Superior temporal gyrus (tissue), 1 donor: Measurements from ENCODE around the gene SMIM41.

Source experiments
- DNase-seq: peaks from one replicate; pipeline ENCODE4 v3.0.0-alpha.2; 2016; ENCODE audit errors: extremely low spot score

Gene SMIM41

DNA sequence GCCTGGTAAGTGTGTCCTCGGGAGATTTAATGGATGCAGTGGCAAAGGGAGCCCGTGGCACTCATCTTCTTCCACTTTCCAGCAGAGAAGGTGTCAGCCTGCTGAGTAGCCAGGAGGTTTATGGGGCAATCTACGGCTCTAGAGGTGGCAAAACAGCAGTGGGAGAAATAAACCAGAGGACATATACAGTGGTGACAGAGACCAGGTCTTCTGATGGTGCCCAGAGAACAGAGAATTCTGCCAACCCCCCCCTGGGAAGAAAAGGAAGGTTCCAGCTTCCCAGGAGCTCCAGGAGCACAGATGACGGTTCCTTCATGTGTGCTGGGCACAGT is 43.0 kb downstream of the SMIM41 start:
- no peak for DNase-seq

DNA sequence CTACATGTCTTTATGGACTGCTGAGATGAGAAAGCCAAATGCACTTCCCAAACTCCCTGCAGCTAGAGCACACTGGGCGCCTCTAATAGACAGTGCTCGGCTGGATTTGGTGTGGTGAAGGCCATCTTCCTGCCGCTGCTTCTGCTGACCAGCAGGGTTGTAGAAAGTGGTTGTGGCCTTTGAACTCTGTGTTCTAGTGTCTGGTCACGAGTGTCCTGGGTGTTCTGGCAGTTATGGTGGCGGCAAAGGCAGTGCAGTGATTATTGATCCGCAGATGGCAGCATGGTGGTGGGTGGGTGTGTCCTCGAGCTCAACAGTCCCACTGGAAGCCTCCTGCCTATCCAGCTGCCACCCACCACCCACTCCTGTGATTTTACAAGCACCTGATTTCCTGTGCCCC is 43.4 kb downstream of the SMIM41 start:
- DNase-seq: no peak

DNA sequence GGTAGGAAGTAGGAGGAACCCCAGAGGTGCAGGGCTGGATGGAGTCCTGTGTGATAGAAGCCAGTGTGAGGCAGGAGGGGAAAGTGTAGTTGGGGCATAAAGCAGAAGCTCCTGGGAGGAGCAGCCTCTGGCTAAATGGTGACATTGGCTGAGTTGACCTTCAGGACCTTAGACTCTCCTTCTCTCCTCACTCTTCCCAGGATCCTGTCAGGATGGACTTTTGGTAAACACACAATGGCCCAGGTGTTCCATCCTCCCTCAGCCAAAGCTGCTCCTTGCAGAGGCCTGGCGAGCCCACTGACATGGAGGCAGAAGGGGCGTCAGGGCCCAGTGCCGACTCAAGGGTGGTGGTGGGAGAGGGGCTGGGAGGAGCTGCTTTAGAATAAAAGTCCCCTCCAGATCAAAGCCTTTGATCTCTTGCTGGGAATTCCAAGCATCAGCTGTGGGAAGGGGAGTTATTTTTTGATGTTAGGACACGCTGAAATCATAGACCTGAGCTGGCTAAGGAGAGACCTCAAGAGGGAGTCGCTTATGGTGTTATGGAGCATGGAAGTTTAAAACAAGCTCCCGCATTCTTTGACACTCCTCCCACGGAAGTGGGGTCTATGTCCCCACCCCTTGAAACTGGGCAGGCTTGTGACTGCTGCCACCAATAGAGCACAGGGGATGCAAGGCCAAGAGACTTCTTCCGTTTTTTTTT is 44.1 kb downstream of the SMIM41 start:
- DNase-seq: no peak

DNA sequence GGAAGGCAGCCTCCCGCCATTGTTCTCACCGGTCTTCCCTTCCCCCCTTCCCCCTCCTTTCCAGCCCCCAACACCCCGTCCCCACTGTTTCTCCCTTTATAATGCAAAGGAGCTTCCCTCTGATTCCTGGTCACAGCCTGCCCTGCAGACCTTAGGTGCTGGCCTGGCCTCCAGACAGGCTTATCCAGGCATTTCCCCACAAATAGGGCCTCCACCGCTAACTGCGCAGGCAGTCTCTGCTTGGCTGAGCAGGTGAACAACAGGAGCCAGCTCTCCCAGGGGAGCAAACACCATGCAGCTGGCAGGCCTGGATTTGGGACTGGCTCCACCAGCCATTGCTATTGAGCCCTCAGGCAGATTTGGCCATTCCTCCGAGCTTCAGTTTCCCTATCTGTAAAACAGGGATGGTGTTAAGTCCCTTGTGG is 46.0 kb downstream of the SMIM41 start:
- DNase-seq: no peak

DNA sequence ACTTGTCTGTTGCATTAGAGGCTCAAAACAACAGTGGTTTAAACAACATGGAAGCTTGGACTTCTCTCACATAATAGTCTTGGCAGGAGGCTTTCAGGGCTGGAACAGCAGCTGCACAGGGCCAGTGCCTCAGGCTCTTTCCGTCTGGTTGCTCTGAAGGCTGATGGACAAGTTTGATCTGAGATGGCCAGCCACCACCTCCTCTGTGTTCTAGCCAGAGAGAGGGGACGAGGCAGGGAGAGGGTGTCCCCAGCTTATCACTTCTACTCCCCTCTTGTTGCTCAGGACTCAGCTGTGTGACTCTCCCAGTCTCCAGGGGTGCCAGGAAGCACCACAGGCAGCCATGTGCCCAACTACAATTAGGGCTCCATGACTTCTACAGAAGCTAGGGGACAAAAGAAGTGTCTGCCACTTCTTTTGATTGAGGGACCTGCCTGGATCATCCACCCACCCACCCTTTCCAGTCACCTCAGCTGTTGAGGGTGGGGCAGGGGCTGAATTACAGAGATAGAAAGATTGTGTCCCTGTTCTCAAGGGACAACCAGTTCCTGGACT is 46.6 kb downstream of the SMIM41 start:
- no peak for DNase-seq

DNA sequence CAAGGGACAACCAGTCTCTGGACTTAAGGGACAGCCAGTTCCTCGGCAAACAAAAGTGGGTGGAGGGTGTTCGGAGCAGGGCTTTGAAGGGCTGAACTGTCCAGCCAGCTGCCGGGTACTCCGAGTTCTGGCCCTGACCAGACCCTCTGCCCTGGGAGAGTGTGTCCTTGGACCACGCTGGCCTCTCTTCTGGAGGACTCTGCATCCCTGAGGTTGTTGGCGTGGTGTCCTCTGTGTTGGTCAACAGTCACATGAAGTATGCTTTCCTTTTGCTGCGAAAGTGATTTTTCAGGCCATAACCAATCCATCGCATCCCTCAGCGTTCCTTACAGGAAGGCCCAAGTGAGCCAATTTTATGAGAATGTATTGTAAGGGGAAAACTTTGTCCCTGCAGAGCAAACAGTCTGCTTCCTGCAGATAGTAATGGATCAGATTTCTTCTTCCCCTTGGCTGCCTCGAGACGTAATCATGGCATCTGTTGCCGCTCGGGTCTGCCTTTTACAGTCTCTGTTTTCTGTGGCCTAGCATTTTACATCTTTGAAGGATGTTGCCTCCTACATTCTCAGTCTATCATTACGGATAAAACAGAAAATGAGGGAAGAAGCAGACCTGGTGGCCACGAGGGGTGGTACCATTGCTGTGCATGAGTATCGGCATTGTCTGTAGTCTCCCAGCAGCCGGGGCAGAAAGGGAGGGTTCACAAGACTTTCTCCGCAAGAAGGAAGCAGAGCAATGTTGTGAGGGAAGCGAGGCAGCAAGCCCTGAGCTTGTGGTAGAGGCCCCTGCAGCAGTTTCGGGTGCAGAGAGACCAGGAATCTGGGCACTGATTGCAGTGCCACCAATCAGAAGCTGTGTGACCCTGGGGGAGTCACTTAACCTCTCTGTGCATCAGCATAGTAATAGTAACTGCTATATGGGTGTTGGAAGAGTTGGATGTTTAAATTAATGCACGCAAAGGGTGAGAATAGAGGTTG is 47.4 kb downstream of the SMIM41 start:
- no peak for DNase-seq

DNA sequence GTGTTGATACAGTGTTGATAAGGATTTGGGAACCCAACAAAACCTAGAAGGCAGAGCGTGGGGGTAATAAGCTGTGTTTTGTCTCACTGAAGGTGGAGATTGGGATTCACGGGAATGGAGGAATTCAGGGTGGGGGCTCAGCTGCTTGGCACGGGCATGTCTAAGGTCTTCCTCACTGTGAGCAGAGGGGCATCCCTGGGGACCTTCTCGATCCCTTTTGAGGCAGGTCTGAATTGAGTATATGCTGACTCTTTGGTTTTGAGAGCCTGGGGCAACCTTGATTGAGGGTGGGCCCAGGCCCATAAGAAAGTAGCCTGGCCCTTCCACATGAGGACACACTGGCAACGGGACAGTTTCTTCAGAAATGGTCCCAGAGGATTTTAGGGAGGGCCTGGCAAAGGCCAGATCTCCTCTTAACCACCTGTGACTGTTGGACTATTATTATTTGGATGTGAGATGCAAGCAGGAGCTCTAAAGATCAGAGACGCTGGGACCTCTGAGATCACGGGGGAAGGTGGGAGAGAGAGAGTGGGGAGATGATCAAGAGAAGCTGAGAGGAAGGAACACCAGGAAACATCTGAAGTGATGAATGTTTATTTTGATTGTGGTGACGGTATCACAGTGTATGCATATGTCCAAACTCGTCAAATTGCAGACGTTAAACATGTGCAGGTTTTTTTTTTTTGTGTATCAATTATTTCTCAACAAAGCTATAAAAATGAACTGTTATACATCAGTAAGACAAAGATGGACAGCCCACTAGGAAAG is 48.4 kb downstream of the SMIM41 start:
- DNase-seq: no peak

DNA sequence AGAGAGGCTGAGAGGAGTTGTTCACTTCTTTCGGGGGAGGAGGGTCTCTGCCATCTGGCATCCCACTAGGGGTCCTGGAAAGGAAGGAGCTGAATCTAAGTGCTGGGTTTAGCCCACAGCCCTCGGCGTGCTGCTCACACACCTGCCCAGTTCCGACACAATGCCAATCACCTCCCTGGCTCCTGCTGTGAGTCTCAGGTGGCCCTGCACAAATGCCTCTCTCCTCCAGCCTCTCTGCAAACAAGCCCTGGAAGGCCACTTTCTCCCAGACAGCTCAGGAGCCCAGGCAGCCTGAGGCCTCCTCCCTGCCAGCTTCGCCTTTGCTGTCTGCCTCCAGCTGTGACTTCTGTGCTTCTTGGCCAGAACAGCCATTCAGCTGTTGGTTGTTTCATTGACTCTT is 51.2 kb downstream of the SMIM41 start:
- DNase-seq: no peak

DNA sequence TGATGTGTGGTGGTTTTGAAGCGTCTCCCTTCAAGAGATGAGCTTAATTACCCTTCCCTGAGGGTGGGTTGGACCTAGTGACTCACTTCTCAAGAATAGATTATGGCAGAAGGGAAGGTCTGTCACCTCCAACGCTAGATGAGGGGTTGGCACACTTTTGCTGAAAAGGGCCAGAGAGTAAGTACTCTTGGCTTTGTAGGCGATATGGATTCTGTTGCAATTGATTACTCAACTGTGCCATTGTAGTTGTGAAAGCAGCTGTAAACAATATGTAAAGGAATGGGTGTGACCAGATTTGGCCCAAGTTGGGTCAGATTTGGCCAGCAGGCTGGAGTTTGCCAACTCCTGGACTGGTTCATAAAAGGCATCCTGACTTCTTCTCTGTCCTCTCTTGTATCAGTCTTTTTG is 53.3 kb downstream of the SMIM41 start:
- no peak for DNase-seq

DNA sequence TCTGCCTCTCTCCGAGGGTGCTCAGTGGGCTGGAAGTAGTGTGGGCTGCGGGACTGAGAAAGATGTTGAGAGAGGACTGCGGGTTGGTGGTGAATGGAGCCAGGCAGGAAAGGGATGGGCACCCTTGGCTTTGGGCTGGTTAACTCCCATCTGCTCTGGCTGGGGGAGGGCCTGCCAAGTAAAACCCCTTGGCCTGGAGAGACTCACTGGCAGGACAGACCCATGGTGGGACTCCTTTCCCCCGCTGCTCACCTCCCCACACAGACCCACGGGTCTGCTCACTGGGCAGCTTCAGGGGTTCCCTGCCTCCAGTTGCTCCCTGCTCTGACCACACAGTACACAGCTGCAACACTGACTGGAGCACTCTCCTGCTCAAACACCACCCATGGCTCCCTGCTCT is 58.2 kb downstream of the SMIM41 start:
- DNase-seq: no peak

DNA sequence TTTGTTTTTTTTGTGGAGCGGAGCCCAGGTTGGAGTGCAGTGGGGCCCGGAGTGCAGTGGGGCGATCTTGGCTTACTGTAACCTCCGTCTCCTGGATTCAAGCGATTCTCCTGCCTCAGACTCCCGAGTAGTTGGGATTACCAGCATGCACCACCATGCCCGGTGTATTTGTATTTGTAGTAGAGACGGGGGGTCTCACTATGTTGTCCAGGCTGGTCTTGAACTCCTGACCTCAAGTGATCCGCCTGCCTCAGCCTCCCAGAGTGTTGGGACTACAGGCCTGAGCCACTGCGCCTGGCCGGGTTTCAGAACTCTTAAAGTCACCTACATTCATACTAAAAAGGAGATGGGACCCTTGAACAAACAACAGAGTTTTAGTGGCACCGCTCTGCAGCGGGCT is 59.6 kb downstream of the SMIM41 start:
- DNase-seq: no peak

DNA sequence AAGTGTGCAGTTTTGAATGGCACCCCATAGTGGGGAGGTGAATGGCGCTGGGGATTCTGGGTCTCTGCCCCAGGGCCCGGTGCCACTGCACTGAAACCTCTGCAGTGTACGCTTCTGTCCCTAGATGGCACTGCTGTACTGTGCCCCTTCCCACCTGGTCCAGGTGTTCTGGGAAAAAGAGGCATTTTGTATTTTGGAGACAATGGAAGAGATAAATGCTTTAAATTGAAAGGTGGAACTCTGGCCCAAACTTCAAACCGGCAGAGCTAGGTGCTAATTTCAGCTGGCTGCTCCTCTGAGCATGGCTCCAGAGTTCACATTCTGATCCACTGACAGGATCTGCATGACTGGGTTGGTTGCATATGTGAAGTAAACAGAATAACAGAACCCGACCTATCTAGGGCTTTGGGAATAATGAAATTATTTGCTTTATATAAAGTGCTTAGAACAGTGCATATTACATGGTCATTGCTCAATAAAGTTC is 60.1 kb downstream of the SMIM41 start:
- no peak for DNase-seq

DNA sequence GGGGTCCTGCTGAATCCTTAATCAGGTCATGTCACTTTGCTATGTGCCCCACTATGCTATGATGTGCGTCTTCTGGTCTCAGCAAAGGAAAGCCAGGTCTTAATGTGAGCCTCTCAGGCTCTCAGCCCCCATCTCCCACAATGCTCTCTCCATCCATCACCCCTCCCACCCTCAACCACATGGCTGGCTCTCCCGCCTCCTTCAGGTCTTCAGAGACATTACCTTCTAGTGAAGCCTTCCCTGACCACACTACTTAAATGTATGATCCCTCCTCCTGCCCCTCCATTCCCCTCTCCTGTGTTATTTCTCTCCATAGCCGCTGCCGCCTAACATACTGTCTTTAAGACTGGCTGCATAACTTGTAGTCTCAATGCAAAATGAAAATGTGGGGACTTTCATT is 61.8 kb downstream of the SMIM41 start:
- DNase-seq: no peak

DNA sequence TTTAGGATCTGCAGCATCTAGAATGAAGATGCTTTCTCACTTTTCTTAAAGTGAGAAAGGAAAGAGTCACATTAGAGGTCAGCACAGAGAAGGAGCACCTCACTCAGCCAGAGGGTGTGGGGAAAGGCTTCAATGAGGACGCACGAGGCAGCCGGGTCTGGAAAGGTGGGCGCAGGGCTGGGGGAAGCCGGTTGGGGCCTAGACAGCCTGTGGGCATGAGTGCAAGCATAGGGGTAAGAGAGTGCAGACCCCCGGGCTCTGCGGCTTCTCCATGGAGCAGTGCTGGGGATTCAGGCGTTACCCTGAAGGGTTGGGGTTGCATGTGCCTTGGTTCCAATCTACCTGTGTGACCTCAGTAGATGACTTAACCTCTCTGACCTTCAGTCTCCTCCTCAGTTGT is 62.4 kb downstream of the SMIM41 start:
- no peak for DNase-seq

DNA sequence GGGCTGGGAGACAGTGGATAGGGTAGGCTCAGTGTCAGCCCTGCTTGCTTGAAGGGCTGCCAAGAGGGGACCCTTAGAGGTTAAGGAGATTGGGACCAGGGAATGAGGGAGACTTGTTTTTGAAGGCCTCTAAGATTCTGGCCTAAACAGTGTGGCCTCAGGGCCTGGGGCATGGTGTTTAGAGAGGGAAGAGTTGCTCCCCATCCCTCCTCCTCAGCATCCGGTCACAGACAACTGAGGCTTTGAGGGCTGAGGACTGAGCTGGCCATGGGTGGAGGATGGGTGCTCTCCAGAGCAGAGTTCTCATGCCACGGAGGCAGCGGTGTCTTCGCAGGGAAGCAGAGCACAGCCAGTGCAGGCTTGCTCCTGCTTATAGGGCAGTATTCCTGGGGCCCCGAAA is 62.9 kb downstream of the SMIM41 start:
- no peak for DNase-seq

DNA sequence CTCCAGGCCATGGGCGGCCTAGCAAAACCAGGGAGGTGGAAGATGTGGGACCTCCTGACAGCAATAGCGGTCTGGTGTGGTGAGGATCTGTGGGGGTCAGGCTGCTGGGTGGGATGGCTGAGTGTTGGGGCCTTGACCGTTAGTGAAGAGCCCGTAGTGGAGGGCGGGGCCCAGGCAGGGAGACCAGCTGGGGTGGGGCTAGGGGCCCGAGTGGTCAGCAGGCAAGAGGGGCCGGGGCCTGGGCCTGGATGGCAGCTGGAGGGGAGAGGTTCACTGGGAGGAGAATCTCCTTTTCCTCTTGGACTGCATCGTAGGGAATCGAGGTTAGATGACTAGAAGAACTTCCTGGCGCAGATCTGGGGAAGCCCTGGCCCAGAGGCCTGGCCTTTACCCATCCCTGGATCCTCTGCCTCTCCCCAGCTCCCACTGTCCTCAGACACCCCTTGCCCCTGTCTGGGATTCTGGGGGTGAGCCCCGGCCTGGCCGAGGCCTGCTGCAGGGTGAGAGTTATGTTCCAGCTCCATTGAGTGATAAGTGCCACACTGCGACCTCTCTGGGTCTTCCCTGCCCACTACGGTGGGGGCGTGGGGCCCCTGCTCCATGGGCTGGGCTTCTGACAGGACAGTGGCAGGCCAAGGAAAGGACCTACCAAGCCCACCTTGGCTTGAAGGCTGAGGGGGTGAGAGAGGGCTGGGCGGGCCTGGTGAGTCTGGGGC is 65.2 kb downstream of the SMIM41 start:
- no peak for DNase-seq

DNA sequence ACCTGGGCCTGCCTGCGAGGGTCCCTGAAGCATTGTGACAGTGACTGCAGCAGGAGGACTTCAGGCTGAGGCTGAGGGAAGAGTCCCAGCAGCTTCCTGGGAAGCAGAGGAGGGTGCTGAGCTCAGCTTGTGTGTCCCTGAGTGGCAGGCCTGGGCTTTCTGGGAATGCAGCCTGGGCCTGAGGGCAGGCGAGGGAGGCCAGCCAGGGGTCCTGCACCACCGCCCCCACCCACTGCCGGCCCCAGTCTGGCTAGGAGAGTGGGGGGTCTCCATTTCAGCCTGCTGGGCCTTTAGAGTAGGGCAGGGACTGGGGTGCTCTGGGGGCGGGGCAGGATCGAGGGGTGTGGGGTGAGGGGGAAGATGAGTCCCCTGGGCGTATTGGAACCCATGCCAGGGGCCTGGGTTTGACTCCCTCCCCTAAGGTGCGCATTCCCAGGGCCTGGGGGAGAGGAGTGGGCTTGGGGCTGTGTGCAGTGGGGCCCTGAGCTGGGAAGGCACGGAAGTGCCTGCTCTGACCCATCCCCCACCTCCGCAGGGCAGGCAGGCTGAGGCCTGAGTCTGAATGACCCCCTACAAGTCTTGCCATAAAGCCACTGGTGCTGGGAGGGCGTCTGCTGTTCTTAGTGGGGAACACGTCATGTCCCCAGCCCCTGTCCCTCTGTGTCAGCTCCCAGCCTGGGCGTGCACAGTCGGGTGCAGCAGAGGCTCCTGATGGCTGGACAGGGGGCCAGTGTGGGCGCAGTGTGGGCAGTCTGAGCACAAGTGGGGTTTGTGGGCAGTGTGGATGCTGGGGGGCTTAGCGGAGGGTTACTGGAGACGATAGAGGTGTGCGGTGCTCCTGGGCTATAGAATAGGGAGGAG is 66.0 kb downstream of the SMIM41 start:
- no peak for DNase-seq

DNA sequence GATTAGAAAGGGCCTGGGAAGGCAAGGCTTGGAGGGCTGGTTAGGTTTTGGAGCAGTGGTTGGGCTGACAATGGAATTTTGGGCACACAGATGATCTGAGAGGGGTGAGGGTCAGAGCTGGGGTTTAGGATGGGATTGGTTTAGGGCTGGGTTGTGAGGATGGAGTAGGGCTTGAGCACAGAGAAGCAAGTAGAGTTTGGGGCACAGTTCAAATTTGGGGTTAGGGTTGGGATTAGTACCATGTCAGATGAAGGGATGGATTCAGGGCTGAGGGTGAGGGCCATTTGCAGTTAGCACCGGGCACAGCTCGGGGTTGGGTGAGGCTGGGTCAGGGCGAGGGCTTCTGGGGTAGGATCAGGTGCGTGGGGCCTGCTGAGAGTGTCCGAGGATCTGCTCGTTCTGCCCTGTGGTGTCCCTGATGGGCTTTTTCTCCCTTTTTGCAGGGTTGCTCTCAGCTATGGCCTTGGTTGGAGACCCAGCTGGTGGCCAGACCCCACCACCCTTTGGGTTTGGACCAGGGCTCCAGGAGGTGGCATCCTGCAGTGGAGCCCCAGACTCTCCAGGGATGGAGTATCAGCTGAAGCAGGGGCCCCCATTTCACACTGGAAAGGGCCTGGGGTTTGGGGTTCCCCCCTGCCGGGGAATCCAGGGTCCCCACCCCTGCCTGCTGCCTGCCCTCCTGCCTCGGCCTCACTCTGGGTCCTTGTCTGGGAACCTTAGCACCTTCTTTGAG is 66.8 kb downstream of the SMIM41 start:
- DNase-seq: no peak

DNA sequence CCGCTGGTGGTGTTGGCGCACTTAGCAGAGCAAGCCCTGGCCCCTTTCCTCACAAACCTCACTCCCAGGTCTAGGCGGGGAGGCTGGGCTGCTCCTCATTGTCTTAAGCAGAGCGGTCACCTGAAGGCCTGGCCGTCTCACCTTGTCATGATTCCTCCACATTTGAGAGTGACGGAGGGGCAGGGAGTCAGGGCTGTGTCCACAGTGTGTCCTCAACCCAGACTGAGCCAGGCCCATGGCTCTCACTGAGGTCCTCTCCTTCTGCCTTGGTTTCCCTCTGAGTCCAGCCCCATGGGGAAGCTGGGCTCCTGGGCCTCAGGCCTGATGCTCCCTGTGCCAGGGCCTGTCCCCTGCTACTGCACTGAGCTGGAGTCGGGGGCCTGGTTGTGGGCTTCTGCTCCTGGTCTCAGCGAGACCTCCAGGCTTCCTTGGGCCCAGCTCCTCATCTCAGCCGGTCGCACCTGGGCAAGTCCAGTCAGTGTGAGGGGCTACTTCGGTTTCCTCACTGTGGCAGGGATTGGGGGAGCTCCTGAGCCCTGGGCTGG is 67.4 kb downstream of the SMIM41 start:
- no peak for DNase-seq
